BLaER1 (cell line): ENCODE measurements around the gene COLEC12.
A peak's percentile ranks its signal among the peaks of the same experiment; 100 is the strongest.

ENCODE experiments used
- H3K27ac ChIP-seq: shearing (Covaris generic); formaldehyde crosslinking; 2 replicates; pipeline ENCODE4 v1.8.1; 2022
- H3K27me3 ChIP-seq: shearing (Covaris generic); formaldehyde crosslinking; 2 replicates; pipeline ENCODE4 v1.8.1; 2022
- H3K36me3 ChIP-seq: shearing (Covaris generic); formaldehyde crosslinking; 2 replicates; pipeline ENCODE4 v1.8.1; 2022
- H3K4me1 ChIP-seq: shearing (Covaris generic); formaldehyde crosslinking; 2 replicates; pipeline ENCODE4 v1.8.1; 2022
- H3K4me2 ChIP-seq: shearing (Covaris generic); formaldehyde crosslinking; 2 replicates; pipeline ENCODE4 v1.8.1; 2022
- H3K4me3 ChIP-seq: shearing (Covaris generic); formaldehyde crosslinking; 2 replicates; pipeline ENCODE4 v1.8.1; 2022
- H3K9ac ChIP-seq: shearing (Covaris generic); formaldehyde crosslinking; 2 replicates; pipeline ENCODE4 v1.8.1; 2022
- H3K9me3 ChIP-seq: shearing (Covaris generic); formaldehyde crosslinking; 2 replicates; pipeline ENCODE4 v1.8.1; 2022
- H4K20me1 ChIP-seq: shearing (Covaris generic); formaldehyde crosslinking; 2 replicates; pipeline ENCODE4 v1.8.1; 2022
- Cebpa-rat ChIP-seq: shearing (Covaris generic); IDR thresholded peaks from 2 replicates; pipeline ENCODE4 v1.8.1; 2022

COLEC12 gene

DNA sequence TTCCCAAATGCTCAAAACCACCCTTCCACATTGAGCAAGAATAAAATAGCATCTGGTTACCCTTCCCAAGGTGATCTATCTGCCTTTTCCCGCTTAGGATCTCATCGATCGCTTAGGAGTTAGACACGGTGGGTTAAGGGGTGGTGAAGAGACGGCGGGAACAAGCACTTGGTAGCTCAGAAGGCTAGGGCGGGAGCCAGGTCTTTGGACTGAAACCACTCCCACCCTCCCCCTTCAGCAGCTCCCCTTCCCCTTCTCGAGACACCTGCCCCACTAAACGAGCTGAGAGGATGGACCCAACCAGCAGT, 233.2 kb downstream of the COLEC12 start:
- TF ChIP-seq Cebpa-rat, result no peak

More for the DNA sequence above, 233.2 kb downstream of the COLEC12 start:
- peak overlapping the region; percentile 82 for H3K4me2 ChIP-seq
- peak overlapping the region; percentile 98 for H3K27ac ChIP-seq
- peaks cover 28% of the 10 kb centered on the region for H3K4me1 ChIP-seq
- H3K9ac ChIP-seq, result peak overlapping the region; percentile 96
- H3K36me3 ChIP-seq, result peaks cover 31% of the 10 kb centered on the region
- no peaks in the 10 kb centered on the region for H3K9me3 ChIP-seq
- no peaks in the 10 kb centered on the region for H3K27me3 ChIP-seq
- peaks cover 15% of the 10 kb centered on the region; the same call in 1 of the 2 replicates for H4K20me1 ChIP-seq
- peak overlapping the region; percentile 98 for H3K4me3 ChIP-seq
